ENCODE data around the gene LOC128125822.

LOC128125822 gene

DNA sequence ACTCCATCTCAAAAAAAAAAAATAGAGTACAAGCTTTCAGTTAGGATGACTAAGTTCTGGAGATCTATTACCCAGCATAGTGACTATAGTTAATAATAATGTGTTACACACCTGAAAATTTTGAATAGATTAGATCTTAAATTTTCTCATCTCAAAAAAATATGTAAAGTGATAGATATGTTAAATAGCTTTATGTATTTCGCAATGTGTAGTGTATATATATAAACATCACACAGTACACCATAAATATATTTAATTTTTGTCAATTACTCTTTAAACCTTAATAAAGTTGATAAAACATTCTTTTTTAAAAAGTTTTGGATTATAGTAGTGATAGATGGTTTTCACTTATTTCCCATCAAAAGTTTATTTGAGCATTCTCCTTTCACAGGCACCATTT is 25.6 kb upstream of the LOC128125822 start:
- Histone ChIP-seq H3K4me1 (ENCODE audit: control insufficient read depth in 1 of 2, insufficient read depth in 2 of 2, low read length in 2 of 2) (no peaks in the 10 kb centered on the region), H3K9me3 (ENCODE audit: control insufficient read depth, low read length) (no peaks in the 10 kb centered on the region), H3K4me3 (ENCODE audit: low read length in 2 of 2) (no peak overlapping the region), H3K27me3 (ENCODE audit: control insufficient read depth in 1 of 2, insufficient read depth in 2 of 2, low read length in 1 of 2) (no peaks in the 10 kb centered on the region), H3K36me3 (ENCODE audit: control insufficient read depth in 1 of 2, insufficient read depth in 2 of 2, low read length in 1 of 2) (no peaks in the 10 kb centered on the region), H3K27ac (ENCODE audit: low read depth in 1 of 2, low read length in 2 of 2) (no peak overlapping the region)
- intact Hi-C loops (cut with DNase I), result loop anchor here in 1 of 2 donors (10.0 kb wide), 1 partner anchor 72 kb away; no protein-coding TSS in a partner anchor
- ATAC-seq (ENCODE audit: low FRiP score), result no peak
- no peak for DNase-seq
- 91 to 100% methylated on average over 1 of the region's 1 CpG for WGBS, 2 donors

DNA sequence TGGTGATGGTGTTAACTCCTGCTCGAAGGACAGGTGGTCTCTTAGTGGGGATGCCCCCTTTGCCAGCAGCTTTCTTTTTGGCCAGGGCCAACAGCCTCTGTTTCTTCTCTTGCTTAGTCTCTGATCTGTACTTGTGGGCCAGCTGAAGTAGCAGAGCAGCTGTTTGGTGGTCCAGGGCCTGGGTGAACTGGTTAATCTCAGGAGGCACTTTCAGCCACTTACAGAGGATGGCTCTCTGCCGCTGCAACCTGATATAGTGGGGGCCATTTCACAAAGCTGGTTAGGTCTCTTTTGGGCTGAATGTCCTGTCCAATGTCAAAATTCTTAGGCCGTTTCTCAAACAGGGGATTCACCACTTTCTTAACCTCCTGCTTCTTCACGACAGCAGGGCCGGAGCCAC is 23.2 kb upstream of the LOC128125822 start:
- 87% methylated on average over 5 of the region's 5 CpGs for WGBS, 2 donors
- H3K27ac ChIP-seq (ENCODE audit: low read depth in 1 of 2, low read length in 2 of 2), result no peak overlapping the region
- H3K36me3 ChIP-seq (ENCODE audit: control insufficient read depth in 1 of 2, insufficient read depth in 2 of 2, low read length in 1 of 2), result no peaks in the 10 kb centered on the region
- no peaks in the 10 kb centered on the region for H3K9me3 ChIP-seq (ENCODE audit: control insufficient read depth, low read length)
- H3K4me1 ChIP-seq (ENCODE audit: control insufficient read depth in 1 of 2, insufficient read depth in 2 of 2, low read length in 2 of 2), result no peaks in the 10 kb centered on the region
- no peak for ATAC-seq (ENCODE audit: low FRiP score)
- DNase-seq, result no peak
- intact Hi-C loops (cut with DNase I), result loop anchor here in 1 of 2 donors (10.0 kb wide), 1 partner anchor 74 kb away; no protein-coding TSS in a partner anchor
- H3K4me3 ChIP-seq (ENCODE audit: low read length in 2 of 2), result no peak overlapping the region
- H3K27me3 ChIP-seq (ENCODE audit: control insufficient read depth in 1 of 2, insufficient read depth in 2 of 2, low read length in 1 of 2), result no peaks in the 10 kb centered on the region

DNA sequence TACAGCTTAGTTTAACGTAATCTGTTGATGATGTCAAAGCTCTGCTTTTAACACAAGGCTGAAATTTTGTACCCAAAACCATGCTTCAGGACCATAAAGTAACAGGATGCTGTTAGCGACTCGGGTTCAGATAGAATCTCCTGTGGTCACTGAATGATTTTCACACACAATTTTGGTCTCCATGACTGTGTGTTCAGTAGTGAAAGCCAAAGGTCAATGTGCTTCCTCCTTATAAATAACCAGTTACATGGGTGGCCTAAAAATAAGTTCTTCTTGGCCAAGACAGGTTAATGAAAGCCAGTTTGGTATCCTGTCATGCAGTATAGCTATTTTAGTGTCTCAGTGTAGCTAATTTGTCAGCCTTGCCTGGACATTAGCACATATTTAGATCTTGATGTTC is 19.1 kb upstream of the LOC128125822 start:
- 34 to 59% methylated on average over 3 of the region's 3 CpGs for WGBS, 2 donors
- no peak overlapping the region for H3K4me3 ChIP-seq (ENCODE audit: low read length in 2 of 2)
- H3K36me3 ChIP-seq (ENCODE audit: control insufficient read depth in 1 of 2, insufficient read depth in 2 of 2, low read length in 1 of 2), result no peaks in the 10 kb centered on the region
- no peak for ATAC-seq (ENCODE audit: low FRiP score)
- no peaks in the 10 kb centered on the region for H3K9me3 ChIP-seq (ENCODE audit: control insufficient read depth, low read length)
- H3K27me3 ChIP-seq (ENCODE audit: control insufficient read depth in 1 of 2, insufficient read depth in 2 of 2, low read length in 1 of 2), result no peaks in the 10 kb centered on the region
- DNase-seq, result no peak
- H3K4me1 ChIP-seq (ENCODE audit: control insufficient read depth in 1 of 2, insufficient read depth in 2 of 2, low read length in 2 of 2), result no peaks in the 10 kb centered on the region
- no peak overlapping the region for H3K27ac ChIP-seq (ENCODE audit: low read depth in 1 of 2, low read length in 2 of 2)
- intact Hi-C loops (cut with DNase I), result no loop called here

DNA sequence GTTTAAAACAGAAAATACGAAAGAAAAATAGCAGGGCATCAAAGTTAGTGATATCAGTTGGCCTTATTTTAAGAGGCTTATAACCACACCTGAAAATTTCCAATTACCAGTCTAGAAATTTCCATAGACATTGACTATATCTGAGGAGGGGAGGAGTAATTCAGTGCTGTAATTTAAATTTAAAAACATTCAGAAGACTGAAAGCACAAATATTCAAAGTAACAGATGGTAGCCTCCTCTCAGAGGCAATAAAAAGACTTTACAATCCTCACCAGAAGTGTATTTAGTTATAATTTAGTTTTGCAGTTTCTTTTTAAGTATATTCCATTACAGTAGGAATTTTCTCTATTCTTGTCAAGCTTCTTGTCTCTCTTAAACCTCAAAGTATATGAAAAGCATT is 18.4 kb upstream of the LOC128125822 start:
- 60 to 68% methylated on average over 1 of the region's 1 CpG for WGBS, 2 donors
- no peak overlapping the region for H3K4me3 ChIP-seq (ENCODE audit: low read length in 2 of 2)

DNA sequence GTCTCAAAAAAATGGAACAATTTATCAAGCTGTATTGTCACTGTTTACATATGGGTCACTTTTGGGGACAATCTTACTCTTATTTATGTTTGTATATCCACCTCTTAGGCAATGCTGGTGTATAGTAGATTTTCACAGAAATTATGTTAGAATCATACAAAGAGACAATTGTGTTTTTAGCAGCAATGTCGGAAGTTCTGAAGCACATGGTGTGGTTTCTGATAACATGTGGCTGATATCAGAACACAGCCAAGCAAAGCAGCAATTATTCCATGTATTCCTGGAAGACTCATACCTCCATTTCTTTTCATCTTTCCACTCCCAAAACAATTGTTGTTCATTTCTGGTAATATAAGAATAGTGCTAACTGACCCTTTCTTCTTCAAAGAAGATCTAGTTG is 17.5 kb upstream of the LOC128125822 start:
- Histone ChIP-seq H3K27me3 (ENCODE audit: control insufficient read depth in 1 of 2, insufficient read depth in 2 of 2, low read length in 1 of 2) (no peaks in the 10 kb centered on the region), H3K4me3 (ENCODE audit: low read length in 2 of 2) (no peak overlapping the region), H3K9me3 (ENCODE audit: control insufficient read depth, low read length) (no peaks in the 10 kb centered on the region), H3K4me1 (ENCODE audit: control insufficient read depth in 1 of 2, insufficient read depth in 2 of 2, low read length in 2 of 2) (no peaks in the 10 kb centered on the region), H3K36me3 (ENCODE audit: control insufficient read depth in 1 of 2, insufficient read depth in 2 of 2, low read length in 1 of 2) (no peaks in the 10 kb centered on the region), H3K27ac (ENCODE audit: low read depth in 1 of 2, low read length in 2 of 2) (no peak overlapping the region)
- intact Hi-C loops (cut with DNase I), result no loop called here
- ATAC-seq (ENCODE audit: low FRiP score), result no peak
- no peak for DNase-seq
- 69 to 72% methylated on average over 1 of the region's 1 CpG for WGBS, 2 donors

More for the DNA sequence above, 18.4 kb upstream of the LOC128125822 start:
- H3K4me1 ChIP-seq (ENCODE audit: control insufficient read depth in 1 of 2, insufficient read depth in 2 of 2, low read length in 2 of 2), result no peaks in the 10 kb centered on the region
- DNase-seq, result no peak
- no peaks in the 10 kb centered on the region for H3K36me3 ChIP-seq (ENCODE audit: control insufficient read depth in 1 of 2, insufficient read depth in 2 of 2, low read length in 1 of 2)
- no peak for ATAC-seq (ENCODE audit: low FRiP score)
- no peaks in the 10 kb centered on the region for H3K9me3 ChIP-seq (ENCODE audit: control insufficient read depth, low read length)
- intact Hi-C loops (cut with DNase I), result no loop called here
- H3K27ac ChIP-seq (ENCODE audit: low read depth in 1 of 2, low read length in 2 of 2), result no peak overlapping the region
- no peaks in the 10 kb centered on the region for H3K27me3 ChIP-seq (ENCODE audit: control insufficient read depth in 1 of 2, insufficient read depth in 2 of 2, low read length in 1 of 2)

DNA sequence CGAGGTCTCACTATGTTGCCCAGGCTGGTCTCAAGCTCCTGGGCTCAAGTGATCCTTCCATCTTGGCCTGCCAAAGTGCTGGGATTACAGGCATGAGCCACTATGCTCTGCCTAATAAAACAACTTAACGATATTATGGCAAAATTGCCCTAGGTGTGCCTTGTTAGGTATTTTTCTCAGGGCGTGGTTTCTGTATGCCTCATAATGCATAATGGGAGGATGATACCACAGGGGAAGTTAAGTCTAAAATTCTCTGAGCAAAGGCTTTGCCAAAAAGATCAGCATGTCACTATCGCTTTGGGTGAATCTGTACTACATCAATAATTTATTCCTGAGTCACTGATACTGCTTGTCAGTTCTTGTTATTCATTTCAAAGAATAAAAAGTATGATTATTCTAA is 15.9 kb upstream of the LOC128125822 start:
- no peak for ATAC-seq (ENCODE audit: low FRiP score)
- H3K4me1 ChIP-seq (ENCODE audit: control insufficient read depth in 1 of 2, insufficient read depth in 2 of 2, low read length in 2 of 2), result no peaks in the 10 kb centered on the region
- WGBS, 2 donors, result 83 to 86% methylated on average over 4 of the region's 4 CpGs
- no peaks in the 10 kb centered on the region for H3K27me3 ChIP-seq (ENCODE audit: control insufficient read depth in 1 of 2, insufficient read depth in 2 of 2, low read length in 1 of 2)
- no peaks in the 10 kb centered on the region for H3K9me3 ChIP-seq (ENCODE audit: control insufficient read depth, low read length)
- no peak overlapping the region for H3K4me3 ChIP-seq (ENCODE audit: low read length in 2 of 2)
- intact Hi-C loops (cut with DNase I), result no loop called here
- H3K36me3 ChIP-seq (ENCODE audit: control insufficient read depth in 1 of 2, insufficient read depth in 2 of 2, low read length in 1 of 2), result no peaks in the 10 kb centered on the region
- no peak for DNase-seq
- H3K27ac ChIP-seq (ENCODE audit: low read depth in 1 of 2, low read length in 2 of 2), result no peak overlapping the region

DNA sequence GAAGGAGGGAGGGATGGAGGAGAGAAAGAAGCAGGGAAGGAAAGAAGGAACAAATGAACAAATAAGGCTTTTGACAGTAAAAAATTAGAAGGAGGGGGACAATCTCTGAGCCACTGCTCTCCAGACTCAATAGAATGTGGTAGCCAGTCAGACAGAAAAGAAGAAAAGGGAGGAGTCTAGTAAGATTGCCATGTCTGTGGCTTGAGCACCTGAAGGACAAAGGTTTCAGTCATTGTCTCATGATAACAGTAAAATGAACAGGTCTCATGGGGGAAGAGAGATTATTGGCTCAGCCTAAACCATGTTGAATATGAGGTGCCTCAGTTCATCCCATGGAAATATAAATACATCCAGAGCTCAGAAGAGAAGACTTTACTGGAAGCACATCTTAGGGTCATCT is 14.0 kb upstream of the LOC128125822 start:
- no peak for DNase-seq
- Histone ChIP-seq H3K4me1 (ENCODE audit: control insufficient read depth in 1 of 2, insufficient read depth in 2 of 2, low read length in 2 of 2) (no peaks in the 10 kb centered on the region), H3K27me3 (ENCODE audit: control insufficient read depth in 1 of 2, insufficient read depth in 2 of 2, low read length in 1 of 2) (no peaks in the 10 kb centered on the region), H3K27ac (ENCODE audit: low read depth in 1 of 2, low read length in 2 of 2) (no peak overlapping the region), H3K4me3 (ENCODE audit: low read length in 2 of 2) (no peak overlapping the region), H3K9me3 (ENCODE audit: control insufficient read depth, low read length) (no peaks in the 10 kb centered on the region), H3K36me3 (ENCODE audit: control insufficient read depth in 1 of 2, insufficient read depth in 2 of 2, low read length in 1 of 2) (no peaks in the 10 kb centered on the region)
- intact Hi-C loops (cut with DNase I), result no loop called here
- ATAC-seq (ENCODE audit: low FRiP score), result no peak

DNA sequence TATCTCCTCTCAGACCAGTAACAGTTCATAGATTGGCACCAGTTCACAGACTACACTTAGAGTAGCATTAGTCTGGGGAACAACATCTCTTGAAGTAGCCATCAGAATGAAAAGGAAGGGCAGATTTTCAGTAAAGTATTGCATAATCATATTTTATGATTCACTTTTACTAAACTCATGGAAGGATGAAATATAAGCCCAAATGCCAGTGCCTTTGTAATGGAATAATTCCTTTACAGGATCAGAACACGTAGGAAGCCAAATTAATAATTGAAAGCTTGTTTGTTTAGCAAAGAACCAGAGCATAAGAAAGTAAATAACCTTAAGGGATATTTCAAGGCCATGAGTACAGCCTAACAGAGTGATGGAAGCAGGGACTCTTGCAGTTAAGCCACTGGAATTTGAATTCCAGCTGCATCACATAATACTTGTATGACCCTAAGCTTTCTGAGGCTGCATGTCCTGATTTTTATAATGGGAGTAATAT is 11.4 kb upstream of the LOC128125822 start:
- intact Hi-C loops (cut with DNase I), result no loop called here
- Histone ChIP-seq H3K27ac (ENCODE audit: low read depth in 1 of 2, low read length in 2 of 2) (no peak overlapping the region), H3K36me3 (ENCODE audit: control insufficient read depth in 1 of 2, insufficient read depth in 2 of 2, low read length in 1 of 2) (no peaks in the 10 kb centered on the region), H3K4me3 (ENCODE audit: low read length in 2 of 2) (no peak overlapping the region), H3K4me1 (ENCODE audit: control insufficient read depth in 1 of 2, insufficient read depth in 2 of 2, low read length in 2 of 2) (no peaks in the 10 kb centered on the region), H3K9me3 (ENCODE audit: control insufficient read depth, low read length) (no peaks in the 10 kb centered on the region), H3K27me3 (ENCODE audit: control insufficient read depth in 1 of 2, insufficient read depth in 2 of 2, low read length in 1 of 2) (no peaks in the 10 kb centered on the region)
- DNase-seq (no peak), ATAC-seq (ENCODE audit: low FRiP score) (no peak)
- 71 to 77% methylated on average over 1 of the region's 1 CpG for WGBS, 2 donors

DNA sequence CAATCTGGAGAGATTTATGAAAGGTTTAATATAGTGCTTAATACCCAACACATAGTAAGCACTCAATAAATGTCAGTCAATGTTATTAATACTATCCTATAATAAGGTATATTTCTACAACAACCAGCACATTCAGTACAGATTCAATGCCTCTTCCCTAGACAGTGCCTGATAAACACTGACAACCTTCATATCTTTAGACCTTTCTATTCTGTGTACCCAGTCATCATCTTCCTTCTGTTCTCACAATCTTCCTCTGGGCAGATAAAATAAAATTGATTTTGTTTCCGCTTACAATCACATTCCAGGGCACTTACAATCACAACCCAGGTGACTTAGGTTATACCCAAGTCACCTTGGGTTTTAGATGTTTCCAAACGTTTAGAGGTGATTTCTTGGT is 11.0 kb upstream of the LOC128125822 start:
- H3K4me3 ChIP-seq (ENCODE audit: low read length in 2 of 2), result no peak overlapping the region
- DNase-seq (no peak), ATAC-seq (ENCODE audit: low FRiP score) (no peak)
- no peak overlapping the region for H3K27ac ChIP-seq (ENCODE audit: low read depth in 1 of 2, low read length in 2 of 2)
- WGBS, 2 donors, result 65 to 73% methylated on average over 2 of the region's 2 CpGs
- H3K4me1 ChIP-seq (ENCODE audit: control insufficient read depth in 1 of 2, insufficient read depth in 2 of 2, low read length in 2 of 2), result no peaks in the 10 kb centered on the region
- no peaks in the 10 kb centered on the region for H3K27me3 ChIP-seq (ENCODE audit: control insufficient read depth in 1 of 2, insufficient read depth in 2 of 2, low read length in 1 of 2)
- no peaks in the 10 kb centered on the region for H3K9me3 ChIP-seq (ENCODE audit: control insufficient read depth, low read length)
- no peaks in the 10 kb centered on the region for H3K36me3 ChIP-seq (ENCODE audit: control insufficient read depth in 1 of 2, insufficient read depth in 2 of 2, low read length in 1 of 2)
- intact Hi-C loops (cut with DNase I), result no loop called here

All from aorta (tissue), 5 donors.